Measurements from ENCODE around the gene MIA2.

Gene MIA2

DNA sequence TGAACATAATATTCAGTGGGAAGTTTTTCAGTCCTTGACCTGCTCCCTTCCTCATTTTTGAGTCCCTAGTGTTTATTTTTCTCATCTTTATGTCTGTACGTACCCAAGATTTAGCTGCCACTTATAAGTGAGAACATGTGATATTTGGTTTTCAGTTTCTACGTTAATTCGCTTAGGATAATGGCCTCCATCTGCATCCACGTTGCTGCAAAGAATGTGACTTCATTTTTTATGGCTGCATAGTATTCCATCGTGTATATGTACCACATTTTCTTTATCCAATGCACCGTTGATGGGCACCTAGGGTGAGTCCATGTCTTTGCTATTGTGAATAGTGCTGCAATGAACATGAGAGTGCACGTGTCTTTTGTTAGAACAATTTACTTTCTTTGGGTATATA, 30.3 kb downstream of the MIA2 start:
- no peak overlapping the region for H3K4me3 ChIP-seq (ENCODE audit: low read depth, low read length)
- TF ChIP-seq, protein P1, sequence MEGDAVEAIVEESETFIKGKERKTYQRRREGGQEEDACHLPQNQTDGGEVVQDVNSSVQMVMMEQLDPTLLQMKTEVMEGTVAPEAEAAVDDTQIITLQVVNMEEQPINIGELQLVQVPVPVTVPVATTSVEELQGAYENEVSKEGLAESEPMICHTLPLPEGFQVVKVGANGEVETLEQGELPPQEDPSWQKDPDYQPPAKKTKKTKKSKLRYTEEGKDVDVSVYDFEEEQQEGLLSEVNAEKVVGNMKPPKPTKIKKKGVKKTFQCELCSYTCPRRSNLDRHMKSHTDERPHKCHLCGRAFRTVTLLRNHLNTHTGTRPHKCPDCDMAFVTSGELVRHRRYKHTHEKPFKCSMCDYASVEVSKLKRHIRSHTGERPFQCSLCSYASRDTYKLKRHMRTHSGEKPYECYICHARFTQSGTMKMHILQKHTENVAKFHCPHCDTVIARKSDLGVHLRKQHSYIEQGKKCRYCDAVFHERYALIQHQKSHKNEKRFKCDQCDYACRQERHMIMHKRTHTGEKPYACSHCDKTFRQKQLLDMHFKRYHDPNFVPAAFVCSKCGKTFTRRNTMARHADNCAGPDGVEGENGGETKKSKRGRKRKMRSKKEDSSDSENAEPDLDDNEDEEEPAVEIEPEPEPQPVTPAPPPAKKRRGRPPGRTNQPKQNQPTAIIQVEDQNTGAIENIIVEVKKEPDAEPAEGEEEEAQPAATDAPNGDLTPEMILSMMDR (IDR thresholded peaks at IDR 0.05; ENCODE audit: low read depth, low read length), result no peak

DNA sequence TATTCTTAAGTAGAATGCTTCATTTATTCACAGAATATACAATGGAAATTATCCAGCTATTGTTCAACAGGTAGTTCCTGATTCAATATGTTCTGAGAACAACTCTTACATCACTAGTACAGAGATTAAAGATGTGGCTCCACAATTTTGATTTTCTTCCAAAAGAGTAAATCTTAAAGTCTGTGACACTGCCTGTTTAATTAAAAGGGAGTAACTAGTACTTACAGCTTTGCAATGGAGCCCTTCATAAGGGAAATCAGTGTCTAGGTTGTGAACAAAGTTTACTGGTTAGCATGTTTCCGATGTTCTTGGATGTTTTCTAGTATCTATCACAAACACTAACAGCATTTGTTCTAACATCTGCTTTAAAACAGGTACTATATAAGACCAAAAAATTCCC, 30.8 kb downstream of the MIA2 start:
- no peak overlapping the region for H3K4me3 ChIP-seq (ENCODE audit: low read depth, low read length)
- TF ChIP-seq, protein P1 (IDR thresholded peaks at IDR 0.05; ENCODE audit: low read depth, low read length), result no peak

DNA sequence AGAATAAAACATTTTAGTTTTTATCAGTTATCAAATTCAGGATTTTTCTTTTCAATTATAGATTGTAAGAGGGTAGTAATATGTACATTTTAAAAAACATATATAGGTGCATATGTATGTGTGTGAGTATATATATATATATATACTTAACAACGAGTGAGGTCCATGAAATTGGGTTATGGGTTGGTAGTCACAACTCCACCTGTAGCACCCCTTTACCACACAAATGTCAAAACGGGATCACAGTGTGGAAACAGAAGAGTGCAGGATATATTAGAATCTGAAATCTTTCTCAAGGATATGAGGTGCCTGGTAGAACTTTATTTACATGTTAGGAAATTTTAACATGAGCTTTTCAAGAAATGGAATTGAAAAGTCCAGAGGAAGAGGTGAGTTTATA, 31.3 kb downstream of the MIA2 start:
- H3K4me3 ChIP-seq (ENCODE audit: low read depth, low read length), result no peak overlapping the region
- TF ChIP-seq, protein P1 (IDR thresholded peaks at IDR 0.05; ENCODE audit: low read depth, low read length), result no peak

DNA sequence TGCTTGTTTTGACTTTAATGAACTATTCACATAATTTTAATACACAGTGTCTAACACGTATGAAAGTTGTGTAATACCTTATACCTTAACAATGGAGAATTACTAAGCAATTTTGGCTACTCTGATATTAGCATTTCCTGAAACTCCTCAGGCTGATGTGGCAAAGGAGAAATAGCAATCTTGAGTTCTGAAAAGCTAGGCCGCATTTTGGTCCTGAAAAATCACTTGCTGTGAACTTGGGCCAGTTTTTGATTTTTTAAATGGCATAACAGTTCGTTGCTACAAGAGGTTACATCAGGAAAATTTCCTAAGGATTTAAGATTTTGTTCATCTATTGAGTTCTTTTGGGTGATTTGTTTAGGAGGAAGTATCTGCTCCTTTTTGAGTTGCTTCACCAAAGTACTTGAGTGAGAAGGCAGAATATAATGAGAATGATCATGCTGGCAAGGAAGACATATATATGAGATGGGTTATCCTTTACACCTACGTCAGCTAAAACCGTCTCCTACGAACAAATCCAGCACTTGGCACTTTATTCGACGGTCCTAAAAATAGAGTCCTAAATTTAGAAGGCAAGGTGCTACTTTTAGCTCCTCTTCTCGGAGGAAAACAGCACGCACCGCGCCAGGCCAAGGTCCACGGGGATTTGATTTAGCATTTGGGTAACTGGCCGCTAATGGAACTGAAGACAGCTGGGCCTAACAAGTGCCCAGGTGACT, 32.2 kb downstream of the MIA2 start:
- TF ChIP-seq, protein P1 (IDR thresholded peaks at IDR 0.05; ENCODE audit: low read depth, low read length), result no peak
- peak overlapping the region; percentile 77 for H3K4me3 ChIP-seq (ENCODE audit: low read depth, low read length)

DNA sequence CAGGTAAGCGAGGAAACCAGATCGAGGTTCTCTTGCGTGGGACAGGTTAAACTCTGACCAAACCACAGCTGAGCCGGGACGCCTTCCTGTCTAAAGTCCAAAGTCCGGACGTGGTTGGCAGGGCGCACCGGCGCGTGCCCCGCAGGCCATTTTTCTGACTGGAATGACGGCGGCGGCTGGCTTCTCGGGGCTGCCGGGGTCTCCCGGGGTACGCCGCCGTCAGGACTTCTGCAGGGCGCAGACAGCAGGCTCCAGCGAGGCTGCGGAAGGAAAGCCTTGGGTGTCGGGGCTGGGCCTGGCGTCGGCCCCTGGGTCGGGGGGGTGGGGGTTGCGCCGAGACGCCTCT, 32.8 kb downstream of the MIA2 start:
- TF ChIP-seq, protein P1 (IDR thresholded peaks at IDR 0.05; ENCODE audit: low read depth, low read length), result no peak
- peak overlapping the region; percentile 77 for H3K4me3 ChIP-seq (ENCODE audit: low read depth, low read length)

DNA sequence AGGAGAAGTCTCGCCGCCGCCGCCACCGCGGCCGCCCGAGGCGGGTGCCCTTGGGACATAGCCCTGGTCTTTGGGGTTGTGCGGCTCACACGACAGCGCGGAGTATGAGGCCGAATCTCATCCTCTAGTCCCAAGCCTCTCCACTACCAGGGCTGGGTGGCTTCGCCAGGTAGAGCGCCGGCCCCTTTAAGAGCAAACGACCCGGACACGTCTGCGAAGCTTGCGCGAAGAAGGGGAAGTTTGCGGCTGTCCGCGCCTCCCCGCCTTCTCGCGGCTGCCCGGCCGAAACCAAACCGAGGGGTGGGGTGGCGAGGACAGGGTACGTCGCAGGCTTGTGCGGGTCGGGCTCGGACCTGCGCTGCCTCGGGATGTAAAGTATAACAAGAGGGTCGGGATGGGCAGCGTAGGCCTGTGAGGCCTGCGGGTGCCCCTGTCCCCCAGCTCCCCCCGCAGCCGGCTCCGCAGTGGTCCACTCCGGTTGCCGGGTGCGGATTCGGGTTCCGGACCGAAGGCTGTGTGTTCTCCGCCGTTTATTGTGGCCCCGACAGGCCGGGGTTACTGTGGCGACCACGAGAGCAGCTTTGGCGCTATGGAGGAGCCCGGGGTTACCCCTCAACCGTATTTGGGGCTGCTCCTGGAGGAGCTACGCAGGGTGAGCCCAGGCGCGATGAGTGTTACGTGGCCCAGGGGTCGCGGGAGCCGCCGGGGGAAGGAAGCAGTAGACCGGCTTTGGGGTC, 33.3 kb downstream of the MIA2 start:
- H3K4me3 ChIP-seq (ENCODE audit: low read depth, low read length), result peak overlapping the region; percentile 77
- TF ChIP-seq, protein P1 (IDR thresholded peaks at IDR 0.05; ENCODE audit: low read depth, low read length), result no peak

DNA sequence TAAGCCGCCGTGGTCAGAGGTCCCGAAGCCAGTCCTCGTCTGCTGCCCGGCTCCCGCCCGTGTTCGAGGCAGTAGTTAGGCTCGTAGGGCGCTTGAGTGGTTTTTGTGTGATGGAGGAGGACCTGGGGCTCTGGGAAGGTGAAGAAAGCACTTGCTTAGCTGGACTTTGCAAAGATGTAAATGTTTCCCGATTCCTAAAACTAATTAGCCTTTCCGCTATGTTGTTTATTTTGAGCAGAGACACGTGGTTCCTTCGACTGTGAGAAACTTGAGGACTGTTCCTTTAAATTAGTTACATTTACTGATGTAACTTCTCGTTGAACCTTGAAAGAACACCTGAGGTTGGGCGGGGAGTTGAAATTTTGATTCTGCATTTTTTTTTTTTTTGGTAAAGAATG, 33.9 kb downstream of the MIA2 start:
- TF ChIP-seq, protein P1 (IDR thresholded peaks at IDR 0.05; ENCODE audit: low read depth, low read length), result no peak
- peak overlapping the region; percentile 77 for H3K4me3 ChIP-seq (ENCODE audit: low read depth, low read length)

Measured in WI38 (cell line).